ENCODE results near the gene CDC45.
A peak's percentile ranks its signal among the peaks of the same experiment; 100 is the strongest.
"Not testable (repeated sequence)": the region's sequence is repeated elsewhere in the genome, so short reads cannot be mapped to it uniquely, and the experiment has no call there.

The CDC45 gene

GRCh38 chr22:19479355-19480172 is at the start of gene CDC45:
CDC45 (plus strand) TSS chr22:19479920; CDS start chr22:19479969, 49 bp downstream.
- peak; percentile 99 for DNase-seq

- peak; percentile 33 for DNase-seq
Measured at GRCh38 chr22:19429950-19430889, 49.5 kb upstream of the CDC45 start.

DNA sequence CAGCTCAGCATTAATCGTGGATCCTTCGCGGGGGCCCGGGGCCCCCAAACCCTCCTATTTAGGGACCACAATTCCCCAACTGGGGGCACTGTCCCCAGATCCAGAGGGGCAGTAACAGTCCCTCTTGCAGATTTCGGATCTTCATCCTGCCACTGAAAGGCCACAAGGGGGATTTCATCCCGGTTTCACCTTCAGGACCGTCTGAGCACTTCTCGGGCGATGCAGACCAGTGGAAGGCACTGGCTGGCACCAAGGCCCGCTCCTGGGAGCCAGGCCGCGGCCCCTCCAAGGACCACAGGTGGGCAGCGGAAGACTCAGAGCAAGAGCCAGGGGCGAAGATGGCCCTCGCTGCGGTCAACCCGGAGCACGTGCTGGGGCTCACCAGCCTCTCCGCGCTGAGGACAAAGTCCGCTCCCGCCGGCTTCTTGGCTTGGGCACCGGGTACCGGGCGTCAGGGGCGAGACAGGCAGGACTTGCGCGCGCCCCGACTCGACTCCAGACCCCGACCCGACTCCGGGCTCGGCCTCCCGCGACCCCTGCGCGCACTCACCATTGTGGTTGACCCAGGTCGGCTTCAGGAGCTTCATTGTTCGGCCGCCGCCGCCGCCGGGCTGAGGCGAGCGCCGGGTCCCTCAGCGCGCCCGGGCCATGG is 48.7 kb upstream of the CDC45 start:
- DNase-seq, result peak; percentile 33

DNA sequence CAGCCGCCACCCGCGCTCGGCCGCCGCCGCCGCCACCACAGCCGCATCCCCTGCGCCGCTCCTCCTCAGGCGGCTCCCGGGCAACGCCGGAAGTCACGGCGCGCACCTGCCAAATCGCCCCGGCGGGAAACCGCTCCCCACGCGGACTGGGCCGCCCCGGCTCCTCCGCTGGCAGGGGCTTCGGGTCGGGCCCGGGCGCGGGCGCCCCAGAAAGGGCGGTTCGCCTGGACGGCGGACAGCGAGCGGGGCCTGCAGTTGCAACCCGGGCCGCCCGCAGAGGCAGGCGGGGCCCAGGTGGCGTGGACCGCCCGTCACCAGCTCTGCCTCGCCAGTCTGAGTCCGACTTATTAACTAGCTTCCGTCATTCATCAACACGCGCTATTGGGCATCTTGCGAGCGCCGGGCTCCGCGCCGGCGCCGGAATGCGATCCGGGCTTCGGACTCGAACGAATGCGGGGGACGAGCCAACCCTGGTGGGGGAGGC is 48.0 kb upstream of the CDC45 start, which contains the start of gene HIRA:
Gene HIRA (minus strand): TSS at position 85 of the 484 bp plus-strand sequence. CDS start 257 bp downstream, outside the sequence.
- DNase-seq, result peak; percentile 78

DNA sequence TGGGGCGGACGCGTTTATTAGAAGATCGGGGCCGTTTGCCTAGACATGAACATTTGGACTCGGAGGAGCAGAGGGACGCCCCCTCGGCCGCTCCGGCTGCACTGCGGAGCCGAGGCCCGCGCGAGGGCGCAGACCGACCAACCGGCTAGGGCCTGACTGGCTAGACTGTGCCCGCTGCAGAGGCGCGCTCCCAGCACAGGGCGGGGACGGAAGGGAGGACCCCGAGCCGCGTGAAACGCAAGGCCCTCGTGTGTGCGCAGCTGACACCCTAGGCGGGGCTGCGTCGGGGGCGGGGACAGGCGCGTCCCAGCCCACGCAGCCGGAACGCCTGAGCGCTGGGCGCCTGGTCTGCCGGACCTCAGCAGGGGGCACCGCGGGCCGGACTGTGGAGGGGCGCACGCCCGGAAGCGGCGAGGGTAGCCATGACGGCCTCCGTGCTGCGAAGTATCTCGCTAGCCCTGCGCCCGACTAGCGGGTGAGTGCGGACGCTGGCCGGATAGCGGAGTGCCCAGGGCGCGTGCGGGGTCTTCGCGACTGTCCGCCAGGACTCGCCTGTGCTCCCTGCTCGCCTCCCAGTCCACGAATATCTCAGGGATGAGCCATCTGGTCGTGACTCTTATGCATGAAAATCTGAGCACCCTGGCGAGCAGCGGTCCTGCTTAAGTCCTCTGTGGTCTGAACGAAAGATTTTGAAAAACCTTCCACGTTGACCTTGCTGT is 47.4 kb upstream of the CDC45 start, which contains the start of gene MRPL40:
Gene MRPL40 (plus strand): TSS at position 413 of the 719 bp plus-strand sequence. CDS start 10 bp downstream, at position 423.
- DNase-seq, result peak; percentile 89

DNA sequence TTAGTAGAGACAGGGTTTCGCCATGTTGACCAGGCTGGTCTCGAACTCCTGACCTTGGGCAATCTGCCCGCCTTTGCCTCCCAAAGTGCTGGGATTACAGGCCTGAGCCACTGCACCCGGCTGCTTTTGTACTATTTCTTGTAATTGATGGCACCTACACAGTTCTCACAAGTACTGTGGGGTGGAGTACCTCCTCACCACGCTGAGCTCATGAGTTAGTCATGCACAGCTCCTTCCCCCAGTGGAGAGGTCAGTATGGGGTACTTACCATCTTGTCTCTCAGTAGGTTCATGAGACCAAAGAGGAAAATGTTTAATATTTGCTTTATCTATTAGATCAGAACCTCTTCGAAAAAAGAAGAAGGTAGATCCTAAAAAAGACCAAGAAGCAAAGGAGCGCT is 45.3 kb upstream of the CDC45 start:
- DNase-seq, result no peak

DNA sequence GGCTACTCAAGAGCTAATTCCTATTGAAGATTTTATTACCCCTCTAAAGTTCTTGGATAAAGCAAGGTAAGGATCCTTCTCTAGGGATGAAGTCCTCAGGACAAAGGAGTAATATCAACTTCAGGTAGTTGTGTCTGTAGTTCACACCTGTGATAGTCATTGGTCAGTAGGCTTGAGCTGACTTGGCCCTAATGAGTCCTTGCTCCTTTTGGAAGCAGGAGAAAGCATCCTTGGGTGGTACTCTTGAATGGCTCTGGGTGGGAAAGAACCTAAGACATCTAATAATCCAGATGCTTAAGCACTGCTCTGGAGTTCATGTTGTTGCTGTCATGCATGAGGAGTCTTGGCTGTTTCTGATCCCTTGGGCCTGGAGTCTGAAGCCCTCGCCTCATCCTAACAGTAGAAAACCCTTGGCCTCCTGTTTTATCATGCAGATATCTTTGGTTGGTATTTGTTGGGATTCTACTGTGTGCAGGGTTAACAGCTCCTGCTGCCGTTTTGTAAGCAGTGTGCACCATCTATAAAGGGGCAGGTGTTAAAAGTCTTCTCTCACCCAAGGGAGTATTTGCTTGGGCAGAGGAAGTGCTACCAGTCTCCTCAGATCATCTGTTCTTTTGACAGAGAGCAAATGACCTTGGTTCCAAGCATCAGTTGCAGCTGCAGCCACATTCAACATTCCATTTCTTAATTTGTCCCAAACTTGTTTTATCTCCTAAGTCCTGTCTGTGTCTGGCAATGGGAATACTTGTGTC is 44.7 kb upstream of the CDC45 start:
- DNase-seq, result no peak

DNA sequence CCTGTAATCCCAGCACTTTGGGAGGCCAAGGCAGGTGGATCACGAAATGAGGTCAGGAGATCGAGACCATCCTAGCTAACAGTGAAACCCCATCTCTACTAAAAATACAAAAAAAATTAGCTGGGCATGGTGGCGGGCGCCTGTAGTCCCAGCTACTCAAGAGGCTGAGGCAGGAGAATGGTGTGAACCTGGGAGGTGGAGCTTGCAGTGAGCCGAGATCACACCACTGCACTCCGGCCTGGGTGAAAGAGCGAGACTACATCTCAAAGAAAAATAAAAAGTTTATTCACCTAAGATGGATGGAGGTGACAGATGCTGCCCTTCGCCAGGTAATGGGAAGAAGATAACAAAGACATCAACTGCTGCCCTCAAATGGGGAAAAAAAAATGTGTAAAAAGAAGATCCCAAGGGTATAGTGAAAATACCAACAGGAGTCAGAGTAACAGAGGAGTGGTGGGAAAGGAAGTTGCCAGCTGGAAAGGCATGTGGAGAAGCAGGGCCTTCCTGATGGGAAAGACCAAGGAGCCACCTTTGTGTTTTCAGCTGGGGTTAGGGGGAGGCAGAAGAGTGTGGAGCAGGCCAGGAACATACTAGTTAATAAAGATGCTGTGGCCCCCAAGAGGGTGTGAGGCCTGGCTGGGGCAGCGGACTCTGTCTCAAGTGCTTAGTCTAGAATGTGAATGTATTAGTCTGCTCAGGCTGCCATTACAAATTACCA is 43.1 kb upstream of the CDC45 start:
- DNase-seq, result peak; percentile 91

GRCh38 chr22:19438298-19438697 is 41.4 kb upstream of the CDC45 start:
- DNase-seq, result peak; percentile 98

DNA sequence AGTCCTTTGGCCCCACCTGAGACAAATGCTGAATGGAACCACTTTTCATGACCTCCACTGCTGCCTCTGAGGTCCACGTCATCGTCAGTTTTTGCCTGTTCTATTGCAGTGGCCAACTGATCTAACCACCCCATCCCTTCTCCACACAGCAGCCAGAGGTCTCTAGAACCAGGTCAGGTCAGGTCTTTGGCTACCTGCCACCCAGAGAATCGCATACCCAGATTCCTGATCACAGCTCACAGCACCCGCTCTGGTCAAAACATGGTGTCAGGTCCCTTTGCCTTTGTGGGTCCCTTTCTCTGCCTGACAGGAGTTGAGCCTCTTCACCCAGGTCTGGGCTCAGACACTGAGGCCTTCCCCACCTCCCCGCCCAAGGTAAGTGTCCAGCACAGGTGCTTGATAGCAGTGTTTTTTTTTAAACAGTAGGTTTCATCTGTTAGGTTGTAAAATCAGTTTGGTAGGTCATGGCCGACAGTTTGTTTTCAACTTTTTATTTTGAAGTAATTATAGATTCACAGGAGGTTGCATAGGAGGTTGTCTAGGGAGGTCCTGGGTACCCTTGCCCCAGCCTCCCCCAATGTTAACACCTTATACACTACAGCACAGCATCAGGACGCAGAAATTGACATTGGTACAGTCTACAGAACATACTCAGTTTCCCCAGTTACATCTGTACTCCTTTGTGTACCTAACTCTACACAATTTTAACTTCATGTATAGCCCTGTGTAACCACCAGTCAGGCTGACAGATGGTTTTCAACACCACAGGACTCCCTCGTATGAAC is 39.1 kb upstream of the CDC45 start:
- no peak for DNase-seq

- DNase-seq, result no peak
Measured at GRCh38 chr22:19442166-19442565, 37.6 kb upstream of the CDC45 start.

- no peak for DNase-seq
Measured at GRCh38 chr22:19443544-19444211, 36.0 kb upstream of the CDC45 start.

DNA sequence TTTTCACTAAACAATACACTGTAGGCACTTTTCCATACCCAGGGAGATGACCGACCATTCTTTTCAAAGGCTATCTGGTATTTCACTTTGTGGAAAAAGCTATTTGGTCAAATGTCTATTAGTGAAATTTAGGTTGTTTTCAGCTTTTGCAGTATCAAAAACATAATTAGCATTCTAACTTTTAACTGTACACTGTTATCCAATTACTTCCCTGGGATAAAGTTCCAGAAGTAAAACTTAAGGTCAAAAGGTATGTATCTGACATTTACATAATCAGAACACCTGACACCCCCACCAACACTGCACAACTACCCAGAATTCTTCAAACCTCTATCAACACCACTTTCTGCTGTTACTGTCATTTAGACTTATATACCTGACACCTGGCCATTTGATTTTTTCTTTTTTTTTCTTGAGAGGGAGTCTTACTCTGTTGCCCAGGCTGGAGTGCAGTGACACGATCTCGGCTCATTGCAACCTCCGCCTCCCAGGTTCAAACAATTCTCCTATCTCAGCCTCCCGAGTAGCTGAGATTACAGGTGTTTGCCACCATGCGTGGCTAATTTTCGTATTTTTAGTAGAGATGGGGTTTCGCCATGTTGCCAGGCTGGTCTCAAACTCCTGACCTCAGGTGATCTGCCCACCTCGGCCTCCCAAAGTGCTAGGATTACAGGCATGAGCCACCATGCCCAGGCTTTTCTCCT is 34.3 kb upstream of the CDC45 start:
- DNase-seq, result not testable (repeated sequence)

- DNase-seq, result no peak
Measured at GRCh38 chr22:19446603-19447329, 33.0 kb upstream of the CDC45 start.

DNA sequence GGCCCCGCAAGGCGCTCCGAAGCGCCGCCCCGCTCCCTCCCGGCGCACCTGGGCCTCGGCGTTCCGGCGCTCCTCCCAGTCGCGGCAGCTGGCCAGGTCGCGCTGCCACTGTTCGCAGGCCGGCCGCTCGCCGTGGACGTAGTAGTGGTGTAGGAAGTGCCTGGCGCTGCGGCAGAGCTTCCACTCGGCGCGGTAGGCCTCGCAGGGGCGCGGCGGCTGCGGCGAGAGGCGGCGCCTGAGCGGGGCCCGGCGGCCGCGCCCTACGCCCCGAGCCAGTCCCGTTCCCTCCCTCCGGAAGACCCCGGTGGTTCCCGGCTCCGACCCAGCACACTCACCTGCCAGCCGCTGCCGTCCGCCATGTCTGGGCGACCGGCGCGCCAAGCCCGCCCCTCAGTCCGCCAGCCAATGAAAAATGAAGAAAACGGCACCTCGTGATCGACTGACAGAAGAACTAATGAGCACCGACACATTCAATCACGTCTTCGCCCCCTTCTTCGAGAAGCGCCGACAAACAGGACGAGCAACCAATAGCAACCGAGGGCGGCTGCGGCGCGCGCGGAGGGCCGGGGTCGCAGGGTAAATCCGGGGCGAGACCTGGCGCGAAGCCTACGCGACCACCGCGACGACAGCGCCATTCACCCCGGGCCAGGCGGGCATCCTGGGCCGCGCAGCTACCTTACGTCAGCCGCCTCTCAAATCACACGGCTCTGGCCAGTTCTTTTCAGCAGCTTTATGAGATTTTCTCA is 32.2 kb upstream of the CDC45 start, which contains the start of gene C22orf39:
Gene C22orf39 (minus strand): TSS at position 382 of the 746 bp plus-strand sequence. CDS start 23 bp downstream, at position 359.
- DNase-seq, result peak; percentile 98

- peak; percentile 97 for DNase-seq
Measured at GRCh38 chr22:19448076-19448607, 31.6 kb upstream of the CDC45 start.
